CD4-positive, alpha-beta memory T cell (primary cell): ENCODE data around the gene UCHL1. TPM values are rescaled to one million over a fixed set of nuclear protein-coding genes. Genes with fewer than 3 reads are reported as not detected.
A peak's percentile ranks its signal among the peaks of the same experiment; 100 is the strongest.

Source experiments
- CTCF ChIA-PET: fragments of 350-600 bp; sonication (Branson Sonifier 250); formaldehyde crosslinking; loops from one replicate; lab custom pipeline; 2021; ENCODE audit warnings: inconsistent platforms; ENCODE audit not compliant: partially characterized antibody; lab: Charles Lee
- POLR2A ChIA-PET: fragments of 350-600 bp; sonication (Branson Sonifier 250); formaldehyde crosslinking; loops from one replicate; lab custom pipeline; 2021; ENCODE audit not compliant: partially characterized antibody; lab: Charles Lee
- DNase-seq, 5 donors: peaks; one replicate each; pipeline versions ENCODE4 v3.0.0 to v3.0.0-alpha.2; 2020 to 2022; ENCODE audit warnings: mixed read lengths in 1 of 5
- H3K27ac ChIP-seq: one replicate; pipeline ENCODE4 v1.7.0; 2013; ENCODE audit warnings: low read depth, low read length
- H3K27me3 ChIP-seq: 2 replicates; pipeline ENCODE4 v1.7.0; 2013; ENCODE audit warnings: mild to moderate bottlenecking, low read length, moderate library complexity; ENCODE audit not compliant: insufficient read depth
- H3K36me3 ChIP-seq: 2 replicates; pipeline ENCODE4 v1.7.0; 2013; ENCODE audit warnings: mild to moderate bottlenecking, low read length, moderate library complexity; ENCODE audit not compliant: insufficient read depth
- H3K4me1 ChIP-seq: 2 replicates; pipeline ENCODE4 v1.7.0; 2013; ENCODE audit warnings: mild to moderate bottlenecking, low read length, moderate library complexity; ENCODE audit not compliant: insufficient read depth
- H3K4me3 ChIP-seq, 2 donors: one replicate each; pipeline ENCODE4 v1.7.0; 2013; ENCODE audit warnings: low read length in 2 of 2, mild to moderate bottlenecking in 1 of 2
- H3K9me3 ChIP-seq, 2 donors: one replicate each; pipeline ENCODE4 v1.7.0; 2013; ENCODE audit warnings: low read length in 2 of 2, control low read depth in 1 of 2; ENCODE audit not compliant: control insufficient read depth in 1 of 2
- H3K27ac Mint-ChIP-seq, 7 donors: one replicate each; pipeline ENCODE4 v1.8.0; 2020 to 2021; ENCODE audit warnings: mixed read lengths in 7 of 7, mild to moderate bottlenecking in 6 of 7, inconsistent platforms in 3 of 7, moderate library complexity in 3 of 7
- H3K27me3 Mint-ChIP-seq, 2 donors: one replicate each; pipeline ENCODE4 v1.8.0; 2020 to 2021; ENCODE audit warnings: mixed read lengths in 2 of 2
- H3K36me3 Mint-ChIP-seq, 2 donors: one replicate each; pipeline ENCODE4 v1.8.0; 2020 to 2021; ENCODE audit warnings: mixed read lengths in 2 of 2, inconsistent platforms in 1 of 2, mild to moderate bottlenecking in 1 of 2
- H3K4me1 Mint-ChIP-seq, 4 donors: one replicate each; pipeline ENCODE4 v1.8.0; 2020 to 2021; ENCODE audit warnings: mixed read lengths in 4 of 4, mild to moderate bottlenecking in 1 of 4
- H3K4me3 Mint-ChIP-seq, 8 donors: one replicate each; pipeline ENCODE4 v1.8.0; 2020 to 2021; ENCODE audit warnings: mixed read lengths in 8 of 8, mild to moderate bottlenecking in 7 of 8, moderate library complexity in 6 of 8, inconsistent platforms in 3 of 8
- H3K9me3 Mint-ChIP-seq, 8 donors: one replicate each; pipeline ENCODE4 v1.8.0; 2020 to 2021; ENCODE audit warnings: mixed read lengths in 8 of 8, mild to moderate bottlenecking in 5 of 8, inconsistent platforms in 3 of 8, moderate library complexity in 1 of 8
- intact Hi-C: fragments of 100-400 bp; cut with micrococcal nuclease; formaldehyde crosslinking; loops from one replicate; pipeline ENCODE4 v1.15.1; 2023
- polyA plus RNA-seq, 2 donors: library from polyadenylated mRNA; unstranded; fragments of 300-500 nt; fragmentation: Illumina TruSeq; gene quantifications; one replicate each; pipeline ENCODE4 v1.2.3, GENCODE V29; 2021
- total RNA-seq, 2 experiments: library from RNA; stranded (reverse); gene quantifications; one replicate each; pipeline ENCODE4 v1.2.3, GENCODE V29; 2021

Gene UCHL1
- total RNA-seq: under 1 TPM in 1 of 2 experiments, not detected in 1; 0.41 TPM
- not detected for polyA plus RNA-seq

GRCh38 chr4:41256740-41257256 is at the start of gene UCHL1:
Gene UCHL1 (plus strand): TSS chr4:41256928. CDS start chr4:41256977, 49 bp downstream.
- Histone ChIP-seq H3K4me1 (no peaks in the 10 kb centered on the region), H3K4me3 (no peak within 1 kb of the TSS), H3K27me3 (peaks cover 4% of the 10 kb centered on the region), H3K36me3 (no peaks in the 10 kb centered on the region), H3K27ac (no peak within 1 kb of the TSS), H3K9me3 (no peaks in the 10 kb centered on the region)
- H3K4me3 Mint-ChIP-seq: peak within 1 kb of the TSS; percentile 50 to 84 (median 76)
- intact Hi-C loops: no loop called here
- CTCF ChIA-PET: no interaction called here
- H3K27ac Mint-ChIP-seq: no peak within 1 kb of the TSS
- DNase-seq: no peak
- H3K27me3 Mint-ChIP-seq: peaks cover 36 to 38% of the 10 kb centered on the region in 2 donors
- no peaks in the 10 kb centered on the region for H3K36me3 Mint-ChIP-seq
- peaks cover 0 to 5% (median 0%) of the 10 kb centered on the region in 8 donors for H3K9me3 Mint-ChIP-seq
- peaks cover 7 to 14% (median 7%) of the 10 kb centered on the region in 4 donors for H3K4me1 Mint-ChIP-seq
- POLR2A ChIA-PET: no interaction called here

- Histone ChIP-seq H3K4me1 (no peaks in the 10 kb centered on the region), H3K4me3 (no peak overlapping the region), H3K36me3 (no peaks in the 10 kb centered on the region), H3K9me3 (no peaks in the 10 kb centered on the region), H3K27me3 (no peaks in the 10 kb centered on the region), H3K27ac (no peak overlapping the region)
- intact Hi-C loops: no loop called here
- Mint-ChIP-seq H3K9me3 (no peaks in the 10 kb centered on the region), H3K27ac (no peak overlapping the region), H3K36me3 (no peaks in the 10 kb centered on the region), H3K4me1 (no peaks in the 10 kb centered on the region), H3K4me3 (no peak overlapping the region), H3K27me3 (peaks cover 12% of the 10 kb centered on the region in 2 donors)
- CTCF ChIA-PET: no interaction called here
- POLR2A ChIA-PET: no interaction called here
- no peak for DNase-seq
Observed at GRCh38 chr4:41207291-41207831, 49.4 kb upstream of the UCHL1 start.

GRCh38 chr4:41209187-41209586 is 47.5 kb upstream of the UCHL1 start:
- no peaks in the 10 kb centered on the region for H3K36me3 ChIP-seq
- POLR2A ChIA-PET: no interaction called here
- H3K4me1 Mint-ChIP-seq: peaks cover 4 to 11% (median 8%) of the 10 kb centered on the region in 4 donors
- no peak overlapping the region for H3K4me3 Mint-ChIP-seq
- H3K36me3 Mint-ChIP-seq: no peaks in the 10 kb centered on the region
- H3K4me3 ChIP-seq: no peak overlapping the region
- CTCF ChIA-PET: interaction anchor here (1.3 kb wide), 1 partner anchor 9 kb away, joined by 4 read pairs; no protein-coding TSS in a partner anchor
- intact Hi-C loops: no loop called here
- no peak for DNase-seq
- no peak overlapping the region for H3K27ac Mint-ChIP-seq
- H3K9me3 Mint-ChIP-seq: peaks cover 0 to 2% (median 0%) of the 10 kb centered on the region in 8 donors
- H3K4me1 ChIP-seq: peaks cover 4% of the 10 kb centered on the region
- peaks cover 21 to 23% of the 10 kb centered on the region in 2 donors for H3K27me3 Mint-ChIP-seq
- no peaks in the 10 kb centered on the region for H3K27me3 ChIP-seq
- no peak overlapping the region for H3K27ac ChIP-seq
- H3K9me3 ChIP-seq: no peaks in the 10 kb centered on the region

- DNase-seq: no peak
- Mint-ChIP-seq H3K27me3 (peaks cover 23 to 25% of the 10 kb centered on the region in 2 donors), H3K27ac (no peak overlapping the region), H3K4me1 (peaks cover 6 to 15% (median 9%) of the 10 kb centered on the region in 4 donors), H3K4me3 (no peak overlapping the region), H3K9me3 (peaks cover 0 to 2% (median 0%) of the 10 kb centered on the region in 8 donors), H3K36me3 (no peaks in the 10 kb centered on the region)
- intact Hi-C loops: no loop called here
- Histone ChIP-seq H3K4me1 (peaks cover 8% of the 10 kb centered on the region), H3K9me3 (no peaks in the 10 kb centered on the region), H3K27me3 (no peaks in the 10 kb centered on the region), H3K27ac (no peak overlapping the region), H3K4me3 (no peak overlapping the region), H3K36me3 (no peaks in the 10 kb centered on the region)
- ChIA-PET CTCF (no interaction called here), POLR2A (no interaction called here)
Observed at GRCh38 chr4:41209901-41210300, 46.8 kb upstream of the UCHL1 start.

GRCh38 chr4:41211951-41212615 is 44.6 kb upstream of the UCHL1 start:
- H3K27ac Mint-ChIP-seq: no peak overlapping the region
- Histone ChIP-seq H3K9me3 (no peaks in the 10 kb centered on the region), H3K36me3 (no peaks in the 10 kb centered on the region), H3K4me3 (no peak overlapping the region), H3K27me3 (peaks cover 10% of the 10 kb centered on the region), H3K4me1 (peaks cover 20% of the 10 kb centered on the region), H3K27ac (no peak overlapping the region)
- peaks cover 34 to 38% of the 10 kb centered on the region in 2 donors for H3K27me3 Mint-ChIP-seq
- H3K9me3 Mint-ChIP-seq: peaks cover 0 to 4% (median 0%) of the 10 kb centered on the region in 8 donors
- peak overlapping the region in 2 of 8 donors; percentile 33 to 41 for H3K4me3 Mint-ChIP-seq
- ChIA-PET POLR2A (no interaction called here), CTCF (no interaction called here)
- H3K4me1 Mint-ChIP-seq: peaks cover 13 to 23% (median 22%) of the 10 kb centered on the region in 4 donors
- DNase-seq: no peak
- no peaks in the 10 kb centered on the region for H3K36me3 Mint-ChIP-seq
- intact Hi-C loops: no loop called here

GRCh38 chr4:41212616-41213203 is 44.0 kb upstream of the UCHL1 start:
- Histone ChIP-seq H3K27me3 (peaks cover 10% of the 10 kb centered on the region), H3K4me1 (peaks cover 20% of the 10 kb centered on the region), H3K4me3 (no peak overlapping the region), H3K27ac (no peak overlapping the region), H3K36me3 (no peaks in the 10 kb centered on the region), H3K9me3 (no peaks in the 10 kb centered on the region)
- DNase-seq: no peak
- Mint-ChIP-seq H3K27me3 (peaks cover 33 to 44% of the 10 kb centered on the region in 2 donors), H3K9me3 (peaks cover 0 to 4% (median 0%) of the 10 kb centered on the region in 8 donors), H3K4me1 (peaks cover 13 to 23% (median 23%) of the 10 kb centered on the region in 4 donors), H3K4me3 (peak overlapping the region in 6 of 8 donors; percentile 30 to 73 (median 46)), H3K36me3 (no peaks in the 10 kb centered on the region), H3K27ac (no peak overlapping the region)
- intact Hi-C loops: no loop called here
- POLR2A ChIA-PET: no interaction called here
- CTCF ChIA-PET: no interaction called here

GRCh38 chr4:41213625-41214135 is 43.0 kb upstream of the UCHL1 start:
- no peak for DNase-seq
- Histone ChIP-seq H3K4me1 (peaks cover 20% of the 10 kb centered on the region), H3K4me3 (no peak overlapping the region), H3K27ac (no peak overlapping the region), H3K27me3 (peaks cover 10% of the 10 kb centered on the region), H3K36me3 (no peaks in the 10 kb centered on the region), H3K9me3 (no peaks in the 10 kb centered on the region)
- POLR2A ChIA-PET: interaction anchor here (1.0 kb wide), 1 partner anchor 237 kb away, joined by 3 read pairs; no protein-coding TSS in a partner anchor
- intact Hi-C loops: no loop called here
- H3K4me3 Mint-ChIP-seq: peak overlapping the region; percentile 4 to 73 (median 56)
- H3K36me3 Mint-ChIP-seq: no peaks in the 10 kb centered on the region
- CTCF ChIA-PET: interaction anchor here (0.8 kb wide), 1 partner anchor 234 kb away, joined by 4 read pairs; no protein-coding TSS in a partner anchor
- no peak overlapping the region for H3K27ac Mint-ChIP-seq
- peaks cover 0 to 4% (median 0%) of the 10 kb centered on the region in 8 donors for H3K9me3 Mint-ChIP-seq
- H3K27me3 Mint-ChIP-seq: peaks cover 33 to 45% of the 10 kb centered on the region in 2 donors
- peaks cover 13 to 23% (median 23%) of the 10 kb centered on the region in 4 donors for H3K4me1 Mint-ChIP-seq
